Measurements from ENCODE around the gene PKP3.

PKP3 gene

DNA sequence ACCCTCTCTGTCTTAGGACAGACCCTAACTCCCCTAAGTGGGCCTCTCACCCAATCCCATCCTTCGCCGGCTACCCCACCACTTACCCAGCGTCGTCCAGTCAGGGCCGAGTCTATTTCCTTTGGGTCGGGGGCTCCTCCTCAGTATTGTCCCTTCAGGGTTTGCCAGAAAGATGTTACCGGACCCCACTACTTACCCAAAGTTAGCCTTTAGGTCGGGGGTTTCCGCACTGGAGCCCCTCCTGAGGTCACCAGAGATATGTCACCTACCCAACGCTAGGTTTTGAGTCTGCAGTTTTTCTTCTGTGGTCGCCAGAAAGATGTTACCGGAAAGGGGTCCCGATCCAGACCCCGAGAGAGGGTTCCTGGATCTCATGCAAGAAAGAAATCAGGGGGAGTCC is 42.6 kb upstream of the PKP3 start:
- TF ChIP-seq, protein P1, sequence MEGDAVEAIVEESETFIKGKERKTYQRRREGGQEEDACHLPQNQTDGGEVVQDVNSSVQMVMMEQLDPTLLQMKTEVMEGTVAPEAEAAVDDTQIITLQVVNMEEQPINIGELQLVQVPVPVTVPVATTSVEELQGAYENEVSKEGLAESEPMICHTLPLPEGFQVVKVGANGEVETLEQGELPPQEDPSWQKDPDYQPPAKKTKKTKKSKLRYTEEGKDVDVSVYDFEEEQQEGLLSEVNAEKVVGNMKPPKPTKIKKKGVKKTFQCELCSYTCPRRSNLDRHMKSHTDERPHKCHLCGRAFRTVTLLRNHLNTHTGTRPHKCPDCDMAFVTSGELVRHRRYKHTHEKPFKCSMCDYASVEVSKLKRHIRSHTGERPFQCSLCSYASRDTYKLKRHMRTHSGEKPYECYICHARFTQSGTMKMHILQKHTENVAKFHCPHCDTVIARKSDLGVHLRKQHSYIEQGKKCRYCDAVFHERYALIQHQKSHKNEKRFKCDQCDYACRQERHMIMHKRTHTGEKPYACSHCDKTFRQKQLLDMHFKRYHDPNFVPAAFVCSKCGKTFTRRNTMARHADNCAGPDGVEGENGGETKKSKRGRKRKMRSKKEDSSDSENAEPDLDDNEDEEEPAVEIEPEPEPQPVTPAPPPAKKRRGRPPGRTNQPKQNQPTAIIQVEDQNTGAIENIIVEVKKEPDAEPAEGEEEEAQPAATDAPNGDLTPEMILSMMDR (IDR thresholded peaks at IDR 0.05; ENCODE audit: low read depth, low read length), result no peak
- no peak overlapping the region for H3K4me3 ChIP-seq (replicated peaks in 1 of 2; ENCODE audit: low read depth in 2 of 2, low read length in 2 of 2)
- DNase-seq (ENCODE audit: low read depth in 2 of 2), result no peak

DNA sequence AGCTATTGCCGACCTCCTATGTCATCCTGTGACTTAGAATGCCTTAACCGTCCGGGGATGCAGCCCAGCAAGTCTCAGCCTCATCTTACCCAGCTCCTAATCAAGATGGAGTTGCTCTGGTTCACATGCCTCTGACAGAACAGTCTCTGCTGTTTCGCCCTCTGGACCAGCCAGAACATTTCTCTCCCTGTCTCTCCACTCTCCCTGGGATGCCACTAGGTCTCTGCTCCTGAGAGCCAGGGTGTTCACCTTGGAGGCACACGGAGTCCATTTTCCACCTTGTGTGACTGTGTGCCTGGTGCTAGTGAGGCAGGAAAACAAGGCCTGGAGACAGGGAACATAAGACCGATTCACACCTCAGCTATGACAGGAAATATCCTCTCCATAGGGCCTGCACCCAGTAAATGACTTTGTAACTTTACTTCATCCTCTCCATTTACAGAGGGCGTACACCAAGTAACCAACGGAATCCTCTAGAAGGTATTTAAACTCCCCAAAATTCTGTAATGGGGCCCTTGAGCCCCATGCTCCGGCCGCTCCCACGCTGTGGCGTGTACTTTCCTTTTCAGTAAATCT is 41.5 kb upstream of the PKP3 start:
- TF ChIP-seq, protein P1 (IDR thresholded peaks at IDR 0.05; ENCODE audit: low read depth, low read length), result no peak
- DNase-seq (ENCODE audit: low read depth in 2 of 2), result no peak
- H3K4me3 ChIP-seq (replicated peaks in 1 of 2; ENCODE audit: low read depth in 2 of 2, low read length in 2 of 2), result no peak overlapping the region

DNA sequence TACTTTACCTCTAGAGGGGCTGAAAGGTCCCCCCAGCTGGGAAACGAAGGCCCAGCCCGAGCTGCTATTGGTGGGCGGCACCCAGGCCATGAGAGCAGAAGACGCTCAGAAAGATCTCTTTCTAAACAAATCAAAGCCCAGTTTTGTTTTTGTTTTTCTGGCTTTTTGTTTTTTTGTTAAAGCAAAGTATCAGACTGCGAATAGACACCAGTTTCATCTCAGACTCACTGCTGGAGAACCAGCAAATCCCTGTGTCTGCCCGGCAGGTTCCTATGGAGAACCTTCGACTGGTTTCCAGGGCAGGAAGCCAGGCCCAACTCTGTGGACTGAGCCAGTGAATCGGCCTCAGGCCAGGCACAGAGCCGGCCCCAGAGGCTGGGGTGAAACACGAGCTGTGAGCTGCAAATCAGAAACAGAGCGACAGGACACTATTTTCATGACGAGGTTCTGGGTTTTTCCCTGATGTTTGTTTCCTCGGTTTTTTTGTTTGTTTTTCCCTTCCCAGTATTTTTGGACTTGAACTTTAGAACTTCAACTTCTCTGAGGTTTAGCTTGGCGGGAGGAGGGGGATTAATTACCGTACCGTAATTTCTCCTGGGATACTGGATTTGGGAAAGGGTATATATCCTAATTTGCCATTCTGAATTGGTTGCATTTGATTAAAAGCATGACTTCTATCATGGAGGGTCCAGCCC is 40.7 kb upstream of the PKP3 start:
- H3K4me3 ChIP-seq (replicated peaks in 1 of 2; ENCODE audit: low read depth in 2 of 2, low read length in 2 of 2), result no peak overlapping the region
- TF ChIP-seq, protein P1 (IDR thresholded peaks at IDR 0.05; ENCODE audit: low read depth, low read length), result no peak
- peak; percentile 73 to 92 for DNase-seq (ENCODE audit: low read depth in 2 of 2)

DNA sequence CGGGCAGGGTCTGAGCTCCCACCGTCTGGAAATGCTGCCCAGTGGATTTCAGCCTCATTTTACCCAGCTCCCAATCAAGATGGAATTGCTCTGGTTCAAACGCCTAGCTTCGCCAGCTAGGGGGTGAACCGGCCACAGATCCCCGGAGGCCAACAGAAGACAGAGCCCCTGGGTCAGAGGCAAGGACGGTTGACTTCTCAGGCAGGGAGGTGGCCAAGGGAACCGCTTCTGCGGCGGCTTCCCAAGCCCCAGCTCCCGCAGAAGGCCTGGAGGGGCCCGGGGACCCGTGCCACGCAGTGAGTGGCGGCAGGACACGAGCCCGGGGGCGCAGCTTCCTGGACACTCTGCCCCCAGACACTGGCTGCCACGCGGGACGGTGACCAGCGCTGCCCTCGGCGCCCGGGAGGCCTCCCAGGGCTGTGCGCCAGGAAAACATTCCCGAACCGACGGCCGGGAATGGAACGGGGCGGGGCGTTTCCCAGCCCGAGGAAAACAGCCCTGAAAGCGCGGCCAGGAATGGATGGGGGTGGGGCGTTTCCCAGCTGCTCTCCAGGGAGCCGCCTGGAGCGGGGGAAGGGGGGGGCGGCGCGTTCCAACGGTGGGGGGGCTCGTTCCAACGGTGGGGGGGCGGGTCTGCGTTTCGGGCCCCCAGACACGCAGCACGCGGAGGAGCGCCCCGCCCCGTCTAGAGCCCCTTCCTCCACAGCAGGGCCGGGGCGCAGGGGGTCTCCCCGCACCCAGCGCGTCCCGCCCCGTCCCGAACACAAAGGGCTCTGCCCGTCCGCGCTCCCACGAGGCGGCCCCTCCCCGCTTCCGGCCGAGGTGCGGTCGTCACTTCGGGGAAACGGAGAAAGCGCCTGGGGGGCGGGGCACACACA is 38.2 kb upstream of the PKP3 start:
- DNase-seq (ENCODE audit: low read depth in 2 of 2), result peak; percentile 94 to 100
- TF ChIP-seq, protein P1 (IDR thresholded peaks at IDR 0.05; ENCODE audit: low read depth, low read length), result no peak
- H3K4me3 ChIP-seq (replicated peaks in 1 of 2; ENCODE audit: low read depth in 2 of 2, low read length in 2 of 2), result peak overlapping the region; percentile 15 to 34

DNA sequence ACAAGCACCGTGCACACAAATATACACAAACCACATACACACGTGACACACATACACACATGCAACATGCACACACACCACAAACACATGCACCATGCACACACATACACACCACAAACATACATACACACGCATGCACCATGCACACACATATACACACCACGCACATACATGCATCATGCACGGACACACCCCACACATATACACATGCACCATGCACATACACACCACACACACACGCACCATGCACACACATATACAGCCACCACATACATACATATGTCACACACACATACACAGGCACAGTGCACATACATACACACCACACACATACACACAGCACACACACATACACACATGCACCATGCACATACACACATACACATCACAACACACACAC is 37.4 kb upstream of the PKP3 start:
- H3K4me3 ChIP-seq (replicated peaks in 1 of 2; ENCODE audit: low read depth in 2 of 2, low read length in 2 of 2), result no peak overlapping the region
- DNase-seq (ENCODE audit: low read depth in 2 of 2), result no peak
- TF ChIP-seq, protein P1 (IDR thresholded peaks at IDR 0.05; ENCODE audit: low read depth, low read length), result no peak

DNA sequence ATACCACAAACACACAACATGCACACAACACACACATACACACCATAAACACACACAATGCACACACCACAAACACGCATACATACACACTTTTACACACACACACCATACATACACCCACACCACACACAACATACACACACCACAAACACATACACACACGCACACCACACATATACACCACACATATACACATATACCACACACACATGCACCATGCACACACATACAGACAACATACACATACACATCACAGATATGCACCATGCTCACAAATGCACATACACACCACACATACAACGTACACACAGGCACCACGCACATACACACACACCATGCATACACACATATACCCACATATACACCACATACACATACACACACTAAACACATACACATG is 36.4 kb upstream of the PKP3 start:
- no peak overlapping the region for H3K4me3 ChIP-seq (replicated peaks in 1 of 2; ENCODE audit: low read depth in 2 of 2, low read length in 2 of 2)
- TF ChIP-seq, protein P1 (IDR thresholded peaks at IDR 0.05; ENCODE audit: low read depth, low read length), result no peak
- DNase-seq (ENCODE audit: low read depth in 2 of 2), result no peak
